Stimulated activated CD8-positive, alpha-beta memory T cell treated with anti-CD3 and anti-CD28 coated beads, Interleukin-15, amount 100 ng/mL, for 24 hours (primary cell): ENCODE results near the gene DNASE1L2.

ENCODE experiments used
- DNase-seq: peaks from one replicate; pipeline ENCODE4 v3.0.0-alpha.2; 2020; ENCODE audit warnings: low read depth

DNASE1L2 gene, protein sequence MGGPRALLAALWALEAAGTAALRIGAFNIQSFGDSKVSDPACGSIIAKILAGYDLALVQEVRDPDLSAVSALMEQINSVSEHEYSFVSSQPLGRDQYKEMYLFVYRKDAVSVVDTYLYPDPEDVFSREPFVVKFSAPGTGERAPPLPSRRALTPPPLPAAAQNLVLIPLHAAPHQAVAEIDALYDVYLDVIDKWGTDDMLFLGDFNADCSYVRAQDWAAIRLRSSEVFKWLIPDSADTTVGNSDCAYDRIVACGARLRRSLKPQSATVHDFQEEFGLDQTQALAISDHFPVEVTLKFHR

GRCh38 chr16:2236337-2237101, at the start of gene DNASE1L2:
Gene DNASE1L2, plus strand, starts transcription at chr16:2236444. Its CDS starts 373 bp downstream, at chr16:2236817.
- no peak for DNase-seq

DNA sequence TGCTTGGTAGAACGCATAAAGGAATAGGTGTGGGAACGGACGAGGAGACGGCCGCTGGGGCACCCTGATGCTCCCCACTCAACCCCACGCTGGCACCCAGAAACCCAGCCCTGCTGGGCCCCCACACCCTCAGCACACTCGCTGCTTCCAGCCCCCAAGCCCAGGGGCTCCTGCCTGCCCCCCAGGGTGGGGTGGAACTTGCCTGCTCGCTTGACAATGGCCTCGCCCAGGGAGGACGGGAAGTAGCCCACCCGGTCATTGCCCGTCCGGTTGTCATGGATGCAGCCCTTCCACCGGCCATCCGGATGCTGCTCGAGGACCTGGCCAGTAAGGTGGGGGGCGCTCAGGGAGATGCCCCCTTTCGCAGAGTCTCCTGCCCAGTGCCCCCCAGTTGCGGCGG, 49.7 kb upstream of the DNASE1L2 start:
- no peak for DNase-seq

- DNase-seq, result no peak
Observed at GRCh38 chr16:2187212-2187611, 49.0 kb upstream of the DNASE1L2 start.

- no peak for DNase-seq
Observed at GRCh38 chr16:2188395-2188794, 47.8 kb upstream of the DNASE1L2 start.

DNA sequence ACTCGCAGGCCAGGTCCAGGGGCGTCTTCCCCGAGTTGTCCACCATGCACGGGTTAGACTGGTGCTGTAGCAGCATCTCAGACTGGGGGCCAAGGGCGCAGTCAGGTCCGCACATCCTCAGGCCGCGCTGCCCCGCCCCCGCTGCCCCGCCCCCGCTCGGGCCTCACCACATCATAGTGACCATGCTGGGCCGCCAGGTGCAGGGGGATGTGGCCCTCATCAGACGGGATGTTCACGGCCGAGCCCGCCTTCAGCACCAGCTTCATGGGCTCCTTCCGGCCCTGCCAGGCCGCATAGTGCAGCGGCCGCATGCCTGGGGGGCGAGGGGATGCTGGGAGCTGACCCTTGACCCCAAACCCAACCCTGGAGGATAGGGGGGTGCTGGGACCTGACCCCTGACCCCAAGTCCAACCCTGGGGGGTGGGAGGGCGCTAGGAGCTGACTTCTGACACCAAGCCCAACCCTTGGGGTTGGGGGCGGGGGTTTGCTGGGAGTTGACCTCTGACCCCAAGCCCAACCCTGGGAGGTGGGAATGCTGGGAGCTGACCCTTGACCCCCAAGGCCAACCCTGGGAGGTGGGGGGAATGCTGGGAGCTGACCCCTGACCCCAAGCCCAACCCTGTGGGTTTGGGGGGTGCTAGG, 46.9 kb upstream of the DNASE1L2 start:
- DNase-seq, result no peak

- DNase-seq, result no peak
Observed at GRCh38 chr16:2190002-2190658, 46.1 kb upstream of the DNASE1L2 start.

DNA sequence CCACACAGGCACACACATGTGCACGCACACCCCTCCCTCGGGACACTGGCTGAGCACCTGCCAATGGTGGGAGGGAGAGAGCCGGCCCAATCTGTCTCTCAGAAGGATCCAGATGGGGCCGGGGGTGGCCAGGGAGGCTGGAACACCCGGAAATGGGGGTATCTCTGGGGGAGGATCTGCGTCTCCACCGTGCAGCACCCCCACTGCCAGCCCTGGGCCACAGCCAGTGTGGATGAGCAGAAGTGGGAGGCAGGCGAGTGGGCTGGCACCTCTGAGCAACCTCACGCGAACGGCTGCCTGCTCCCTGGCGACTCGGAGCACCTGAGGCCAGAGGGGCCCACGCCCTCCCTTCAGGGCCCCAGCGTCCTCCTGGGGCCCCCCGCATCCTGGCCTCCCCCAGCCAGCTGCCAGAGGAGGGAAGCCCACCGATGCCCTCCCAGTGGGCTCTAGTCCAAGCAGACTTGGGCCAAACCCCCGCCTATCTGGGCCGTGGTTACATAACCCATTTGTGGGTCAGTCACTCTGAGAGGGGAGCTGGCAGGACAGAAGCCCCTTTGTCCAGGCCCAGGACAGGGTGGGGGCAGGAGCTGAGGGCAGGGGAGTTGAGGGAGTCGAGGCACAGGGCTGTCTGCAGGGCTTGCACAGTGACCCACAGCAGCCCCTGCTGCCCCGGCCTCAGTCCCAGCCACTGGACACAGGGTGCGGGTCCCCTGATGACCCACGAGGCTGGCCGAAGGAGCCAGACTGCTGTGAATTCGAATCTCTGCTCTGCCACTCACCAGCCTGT, 45.4 kb upstream of the DNASE1L2 start:
- DNase-seq, result no peak

GRCh38 chr16:2191446-2191706, 44.9 kb upstream of the DNASE1L2 start:
- DNase-seq, result no peak

GRCh38 chr16:2194166-2194834, 41.9 kb upstream of the DNASE1L2 start:
- DNase-seq, result no peak

DNA sequence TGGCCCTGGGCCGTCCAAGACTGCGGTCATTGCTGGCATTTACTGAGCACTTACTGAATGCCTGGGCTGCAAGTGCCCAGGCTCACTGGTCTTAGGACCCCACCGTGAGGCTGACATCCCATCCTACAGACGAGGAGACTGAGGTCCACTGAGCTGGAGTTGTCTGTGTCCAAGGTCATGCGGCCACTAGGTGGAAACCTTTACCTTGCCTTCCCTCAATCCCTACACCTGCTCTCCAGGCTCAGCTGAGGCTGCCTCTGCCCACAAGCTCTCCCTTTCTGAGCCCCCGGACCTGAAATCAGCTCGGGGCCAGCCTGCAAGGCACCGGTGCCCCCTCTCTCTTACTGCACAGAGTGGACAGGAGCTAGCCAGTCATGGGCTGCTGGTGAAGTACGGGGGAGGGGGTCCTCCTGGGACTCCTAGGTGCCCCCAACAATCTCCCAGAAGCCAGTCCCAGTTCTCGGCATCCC, 41.4 kb upstream of the DNASE1L2 start:
- no peak for DNase-seq

GRCh38 chr16:2195322-2196161, 40.7 kb upstream of the DNASE1L2 start:
- no peak for DNase-seq

DNA sequence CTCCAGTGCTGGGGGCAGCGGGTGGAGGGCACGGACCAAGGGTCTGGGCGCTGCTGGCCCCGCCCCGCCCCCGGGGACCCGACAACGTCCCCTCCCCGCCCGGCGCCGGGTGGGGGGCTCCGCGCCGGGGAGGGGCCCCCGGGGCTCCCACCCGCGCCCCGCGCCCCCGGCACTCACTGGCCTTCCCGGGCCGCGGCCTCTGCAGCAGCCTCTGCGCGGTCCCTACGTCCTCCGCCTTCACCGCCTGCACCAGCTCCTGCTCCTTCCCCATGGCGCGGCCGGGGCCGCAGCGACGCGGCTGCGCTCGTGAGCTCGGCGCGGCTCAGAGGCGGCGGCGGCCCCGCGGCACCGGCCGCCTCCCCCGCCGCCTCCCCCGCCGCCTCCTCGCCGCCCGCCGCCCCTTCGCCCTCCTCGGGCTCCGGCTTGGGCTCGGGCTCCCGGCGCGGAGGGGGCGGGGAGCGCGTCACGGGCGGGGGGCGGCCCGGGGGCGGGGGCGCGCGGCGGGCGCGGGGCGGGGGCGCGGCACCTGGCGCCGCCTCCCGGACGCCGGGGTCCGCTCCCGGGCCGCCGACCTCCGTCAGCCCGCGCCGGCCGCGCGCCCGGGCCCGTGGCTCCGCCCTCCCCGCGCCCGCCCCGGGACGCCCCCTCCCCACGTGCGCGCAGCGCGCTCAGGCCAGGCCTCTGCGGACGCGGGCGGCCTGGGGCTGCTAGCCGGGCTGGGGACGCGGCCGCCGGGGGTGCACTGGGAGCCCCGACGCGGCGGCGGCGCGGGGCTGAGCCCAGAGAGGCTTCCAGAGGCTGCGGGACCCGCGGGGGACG, 39.9 kb upstream of the DNASE1L2 start, which contains the start of gene CASKIN1:
Gene CASKIN1 (minus strand): TSS at position 444 of the 819 bp plus-strand sequence. CDS start 173 bp downstream, at position 271.
- DNase-seq, result no peak

DNA sequence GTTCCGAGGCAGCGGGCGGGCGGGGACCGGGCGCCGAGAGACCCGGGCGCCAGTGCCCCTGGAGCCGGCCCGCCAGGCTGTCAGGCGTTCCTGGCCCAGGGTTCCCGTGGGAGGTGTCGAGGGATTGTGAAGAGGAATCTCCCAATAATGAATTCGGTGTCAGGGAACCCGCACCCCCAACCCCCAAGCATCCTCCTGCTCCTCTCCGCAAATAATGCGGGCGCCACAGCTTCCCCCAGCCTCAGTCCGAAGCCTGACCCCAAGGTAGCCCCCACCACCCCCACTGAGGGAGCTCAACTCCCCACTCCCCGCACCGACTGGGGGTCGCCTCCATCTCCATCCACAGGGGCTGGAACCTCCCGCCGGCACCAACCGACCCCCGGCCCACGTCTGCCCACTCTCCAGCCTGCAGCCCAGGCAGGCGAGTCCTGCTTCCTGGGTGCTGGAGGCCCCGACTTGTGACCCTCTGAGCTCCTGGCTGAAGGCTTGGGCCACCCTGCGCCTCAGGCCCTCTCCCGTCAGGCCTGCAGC, 39.2 kb upstream of the DNASE1L2 start:
- no peak for DNase-seq

GRCh38 chr16:2197765-2198164, 38.5 kb upstream of the DNASE1L2 start:
- no peak for DNase-seq

GRCh38 chr16:2198283-2198682, 38.0 kb upstream of the DNASE1L2 start:
- no peak for DNase-seq

- DNase-seq, result no peak
Observed at GRCh38 chr16:2199095-2199494, 37.1 kb upstream of the DNASE1L2 start.

- DNase-seq, result no peak
Observed at GRCh38 chr16:2199621-2200139, 36.6 kb upstream of the DNASE1L2 start.

DNA sequence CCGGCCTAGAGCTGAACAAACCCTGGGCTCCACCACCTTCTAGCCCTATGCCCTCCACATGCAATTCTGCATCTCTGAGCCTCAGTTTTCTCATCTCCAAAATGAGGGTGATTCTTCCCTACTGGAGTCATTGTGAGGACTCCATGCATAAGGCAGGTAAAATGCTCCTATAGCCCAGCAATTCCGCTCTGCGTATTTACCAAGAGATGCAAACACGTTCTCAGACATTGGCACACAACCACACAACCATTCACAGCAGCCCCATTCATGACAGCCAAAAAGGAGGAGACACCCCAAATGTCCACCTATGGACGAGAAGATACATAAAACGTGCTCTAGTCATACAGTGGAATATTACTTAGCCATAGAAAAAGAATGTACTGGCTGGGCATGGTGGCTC, 35.9 kb upstream of the DNASE1L2 start:
- DNase-seq, result no peak
